WTC11 (cell line): ENCODE data around the gene CATSPERB. TPM values are rescaled to one million over a fixed set of nuclear protein-coding genes. Genes with fewer than 3 reads are reported as not detected.

ENCODE experiments used
- ATAC-seq: fragments of 200-7000 bp; cut with Tn5 transposase; 2 replicates; pipeline ENCODE4 v1.10.0; 2021; ENCODE audit warnings: mild to moderate bottlenecking, moderate library complexity
- CTCF ChIA-PET: fragments of 300-600 bp; sonication (Branson Sonifier 250); formaldehyde crosslinking; loops from one replicate; lab custom pipeline; 2021; ENCODE audit warnings: antibody characterized with exemption; lab: Charles Lee
- POLR2A ChIA-PET: fragments of 350-600 bp; sonication (Branson Sonifier 250); formaldehyde crosslinking; loops from one replicate; lab custom pipeline; 2021; ENCODE audit warnings: antibody characterized with exemption; lab: Charles Lee
- DNase-seq: peaks from one replicate; pipeline ENCODE4 v3.0.0; 2021; ENCODE audit warnings: low spot score
- H3K27ac Mint-ChIP-seq: 2 replicates; pipeline ENCODE4 v1.8.0; 2021; ENCODE audit warnings: mixed read lengths
- H3K27me3 Mint-ChIP-seq: 2 replicates; pipeline ENCODE4 v1.8.0; 2021; ENCODE audit warnings: low read depth, mild to moderate bottlenecking, moderate library complexity, mixed read lengths
- H3K36me3 Mint-ChIP-seq: 2 replicates; pipeline ENCODE4 v1.8.0; 2021; ENCODE audit warnings: mixed read lengths
- H3K4me1 Mint-ChIP-seq: 2 replicates; pipeline ENCODE4 v1.8.0; 2022; ENCODE audit warnings: mixed read lengths
- H3K4me3 Mint-ChIP-seq: 2 replicates; pipeline ENCODE4 v1.8.0; 2021; ENCODE audit warnings: mild to moderate bottlenecking, moderate library complexity, mixed read lengths
- H3K9me3 Mint-ChIP-seq: 2 replicates; pipeline ENCODE4 v1.8.0; 2021; ENCODE audit warnings: mixed read lengths
- AFF4 ChIP-seq: sonication (generic); formaldehyde crosslinking; IDR thresholded peaks from 2 replicates; pipeline ENCODE4 v1.8.1; 2023; ENCODE audit warnings: mild to moderate bottlenecking, missing genetic modification reagents, borderline replicate concordance
- ATF6 ChIP-seq: sonication (generic); formaldehyde crosslinking; IDR thresholded peaks from 2 replicates; pipeline ENCODE4 v1.8.1; 2023; ENCODE audit warnings: mild to moderate bottlenecking, missing genetic modification reagents
- E2F4 ChIP-seq: sonication (generic); formaldehyde crosslinking; IDR thresholded peaks from 2 replicates; pipeline ENCODE4 v1.8.1; 2022; ENCODE audit warnings: low read depth, mild to moderate bottlenecking, moderate library complexity, missing genetic modification reagents, borderline replicate concordance
- ETV6 ChIP-seq: sonication (generic); formaldehyde crosslinking; IDR thresholded peaks from 2 replicates; pipeline ENCODE4 v1.8.1; 2022; ENCODE audit warnings: mild to moderate bottlenecking, missing genetic modification reagents
- FOXP1 ChIP-seq: sonication (generic); formaldehyde crosslinking; IDR thresholded peaks from 2 replicates; pipeline ENCODE4 v1.8.0; 2022; ENCODE audit warnings: missing genetic modification reagents, mild to moderate bottlenecking, moderate library complexity, borderline replicate concordance
- IRF2 ChIP-seq: sonication (generic); formaldehyde crosslinking; IDR thresholded peaks from 2 replicates; pipeline ENCODE4 v1.8.0; 2022; ENCODE audit warnings: low read depth, missing genetic modification reagents, borderline replicate concordance
- JAZF1 ChIP-seq: fragments of 250-450 bp; sonication (Bioruptor Pico); IDR thresholded peaks from 2 replicates; pipeline ENCODE4 v1.9.0; 2021; ENCODE audit warnings: moderate library complexity, mild to moderate bottlenecking, inconsistent platforms
- JUN ChIP-seq: sonication (generic); formaldehyde crosslinking; IDR thresholded peaks from 2 replicates; pipeline ENCODE4 v1.8.0; 2023; ENCODE audit warnings: mild to moderate bottlenecking, missing genetic modification reagents
- NFATC4 ChIP-seq: fragments of 250-450 bp; sonication (Bioruptor Pico); IDR thresholded peaks from 2 replicates; pipeline ENCODE4 v1.9.0; 2021; ENCODE audit warnings: mild to moderate bottlenecking
- OVOL2 ChIP-seq: fragments of 250-450 bp; sonication (Bioruptor Pico); IDR thresholded peaks from 2 replicates; pipeline ENCODE4 v1.9.0; 2021; ENCODE audit warnings: mild to moderate bottlenecking, borderline replicate concordance
- RELA ChIP-seq: sonication (generic); formaldehyde crosslinking; IDR thresholded peaks from 2 replicates; pipeline ENCODE4 v1.8.1; 2022; ENCODE audit warnings: missing genetic modification reagents, mild to moderate bottlenecking, borderline replicate concordance
- SMAD4 ChIP-seq: sonication (generic); formaldehyde crosslinking; IDR thresholded peaks from 2 replicates; pipeline ENCODE4 v1.8.0; 2022; ENCODE audit warnings: mild to moderate bottlenecking, missing genetic modification reagents
- SP1 ChIP-seq: sonication (generic); formaldehyde crosslinking; conservative IDR thresholded peaks from 2 replicates; pipeline ENCODE4 v1.8.1; 2022; ENCODE audit warnings: missing genetic modification reagents
- TEAD4 ChIP-seq: sonication (generic); formaldehyde crosslinking; IDR thresholded peaks from 2 replicates; pipeline ENCODE4 v1.8.0; 2022; ENCODE audit warnings: mild to moderate bottlenecking, missing genetic modification reagents
- TP53 ChIP-seq: sonication (generic); formaldehyde crosslinking; IDR thresholded peaks from 2 replicates; pipeline ENCODE4 v1.8.1; 2023; ENCODE audit warnings: mild to moderate bottlenecking, missing genetic modification reagents
- ZMAT4 ChIP-seq: fragments of 250-450 bp; sonication (Bioruptor Pico); IDR thresholded peaks from 2 replicates; pipeline ENCODE4 v1.9.0; 2021; ENCODE audit warnings: mild to moderate bottlenecking
- ZNF121 ChIP-seq: sonication (generic); formaldehyde crosslinking; IDR thresholded peaks from 2 replicates; pipeline ENCODE4 v1.8.0; 2023; ENCODE audit warnings: missing genetic modification reagents
- ZNF138 ChIP-seq: sonication (generic); formaldehyde crosslinking; conservative IDR thresholded peaks from 2 replicates; pipeline ENCODE4 v1.8.1; 2022; ENCODE audit warnings: mild to moderate bottlenecking, moderate library complexity, missing genetic modification reagents
- ZNF416 ChIP-seq: fragments of 250-450 bp; sonication (Bioruptor Pico); IDR thresholded peaks from 2 replicates; pipeline ENCODE4 v1.9.0; 2021; ENCODE audit warnings: mild to moderate bottlenecking, inconsistent platforms
- total RNA-seq: library from RNA; stranded (reverse); gene quantifications from 3 replicates; pipeline ENCODE4 v1.2.3, GENCODE V29; 2021

The CATSPERB gene
- total RNA-seq, 1 experiment from 2014 or later = 0.11 TPM

- CTCF ChIA-PET = no interaction called here
- TF ChIP-seq ETV6 (CRISPR knock-in tag) (no peak), OVOL2 (no peak), TP53 (CRISPR knock-in tag) (no peak), RELA (CRISPR knock-in tag) (no peak), ZNF138 (no peak), AFF4 (CRISPR knock-in tag) (no peak), ATF6 (CRISPR knock-in tag) (no peak), SMAD4 (CRISPR knock-in tag) (no peak), NFATC4 (CRISPR knock-in tag) (no peak), FOXP1 (CRISPR knock-in tag) (no peak)
- TF ChIP-seq, all 79 proteins: peak for 0
- Mint-ChIP-seq H3K27ac (no peak overlapping the region), H3K27me3 (no peaks in the 10 kb centered on the region), H3K4me1 (peaks cover 16% of the 10 kb centered on the region), H3K9me3 (no peaks in the 10 kb centered on the region; the same call in 1 of the 2 replicates), H3K4me3 (no peak overlapping the region), H3K36me3 (no peaks in the 10 kb centered on the region)
- no peak for ATAC-seq
- no peak for DNase-seq
- POLR2A ChIA-PET = no interaction called here
Measured at GRCh38 chr14:91751719-91752118, 19.8 kb upstream of the CATSPERB start.

GRCh38 chr14:91750634-91751198 lies 18.8 kb upstream of the CATSPERB start:
- no peaks in the 10 kb centered on the region for H3K27me3 Mint-ChIP-seq
- peaks cover 16% of the 10 kb centered on the region for H3K4me1 Mint-ChIP-seq
- no peaks in the 10 kb centered on the region; the same call in 1 of the 2 replicates for H3K9me3 Mint-ChIP-seq
- H3K27ac Mint-ChIP-seq = no peak overlapping the region
- CTCF ChIA-PET = no interaction called here
- no peak overlapping the region for H3K4me3 Mint-ChIP-seq
- POLR2A ChIA-PET = no interaction called here
- DNase-seq = no peak
- ATAC-seq = no peak
- H3K36me3 Mint-ChIP-seq = no peaks in the 10 kb centered on the region
- TF ChIP-seq ZNF121 (CRISPR knock-in tag) (no peak), IRF2 (CRISPR knock-in tag) (no peak), SP1 (CRISPR knock-in tag) (no peak), JAZF1 (CRISPR knock-in tag) (no peak), ZNF416 (CRISPR knock-in tag) (no peak), TEAD4 (no peak), JUN (no peak), ZMAT4 (CRISPR knock-in tag) (no peak), E2F4 (CRISPR knock-in tag) (no peak)
- TF ChIP-seq, all 79 proteins: peak for 0
